Mesothelial cell of epicardium (in vitro differentiated cells): ENCODE results near the gene ACOX1. TPM values are rescaled to one million over a fixed set of nuclear protein-coding genes. Genes with fewer than 3 reads are reported as not detected.

Source experiments
- DNase-seq, 2 experiments: peaks; one replicate each; pipeline ENCODE4 v3.0.0; 2021; ENCODE audit warnings: low spot score in 2 of 2; ENCODE audit not compliant: unreplicated experiment in 2 of 2
- H3K27ac Mint-ChIP-seq: 2 replicates; pipeline ENCODE4 v1.8.0; 2021; ENCODE audit warnings: mixed read lengths
- H3K27me3 Mint-ChIP-seq: 2 replicates; pipeline ENCODE4 v1.8.0; 2021; ENCODE audit warnings: low read depth, mixed read lengths
- H3K36me3 Mint-ChIP-seq: 2 replicates; pipeline ENCODE4 v1.8.0; 2021; ENCODE audit warnings: mixed read lengths
- H3K4me1 Mint-ChIP-seq: 2 replicates; pipeline ENCODE4 v1.8.0; 2021; ENCODE audit warnings: mixed read lengths
- H3K4me3 Mint-ChIP-seq: 2 replicates; pipeline ENCODE4 v1.8.0; 2021; ENCODE audit warnings: mild to moderate bottlenecking, moderate library complexity, mixed read lengths
- H3K9me3 Mint-ChIP-seq: 2 replicates; pipeline ENCODE4 v1.8.0; 2021; ENCODE audit warnings: mixed read lengths
- total RNA-seq: library from RNA; stranded (reverse); gene quantifications from 3 replicates; pipeline ENCODE4 v1.2.1, GENCODE V29; 2021
- TF ChIP-seq, protein P1 (sequence below): fragments of 200-600 bp; sonication (generic); IDR thresholded peaks from one replicate; pipeline ENCODE4 v1.5.0; 2021; ENCODE audit warnings: antibody characterized with exemption; ENCODE audit not compliant: unreplicated experiment

The ACOX1 gene
- total RNA-seq, 1 donor from 2014 or later: 57.5 TPM

DNA sequence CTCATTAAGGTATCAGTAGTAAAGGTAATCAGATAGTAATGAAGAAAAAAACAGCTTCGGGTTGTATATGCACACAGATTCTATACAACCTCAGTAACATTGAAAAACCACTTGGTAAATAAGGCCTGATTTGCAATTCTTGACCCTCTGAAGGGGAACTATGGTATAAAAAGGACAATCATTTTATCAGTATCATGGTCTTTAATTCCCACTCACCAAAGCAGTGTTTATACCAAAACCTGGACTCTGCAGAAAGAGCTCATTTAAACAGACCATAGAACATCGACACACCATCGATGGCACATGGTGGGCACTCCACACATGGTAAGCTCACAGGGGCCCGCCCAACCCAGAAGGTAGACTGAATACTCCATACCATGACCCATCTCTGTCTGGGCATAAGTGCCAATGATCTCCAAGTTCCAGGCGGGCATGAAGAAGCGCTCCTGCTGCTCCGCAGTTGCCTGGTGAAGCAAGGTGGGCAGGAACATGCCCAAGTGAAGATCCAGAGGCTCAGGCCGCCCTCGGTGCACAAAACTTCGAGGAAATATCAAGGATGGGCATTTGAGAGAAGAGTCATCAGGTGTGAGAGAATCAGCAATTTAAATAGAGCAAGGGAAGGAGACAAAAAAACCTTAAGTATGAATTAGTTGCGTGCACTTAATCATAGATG lies 19.0 kb downstream of the ACOX1 start:
- Mint-ChIP-seq H3K36me3 (peaks cover 23% of the 10 kb centered on the region), H3K27ac (peak overlapping the region; percentile 77), H3K4me3 (no peak overlapping the region), H3K4me1 (peaks cover 20% of the 10 kb centered on the region), H3K27me3 (no peaks in the 10 kb centered on the region), H3K9me3 (no peaks in the 10 kb centered on the region)
- TF ChIP-seq, protein P1, sequence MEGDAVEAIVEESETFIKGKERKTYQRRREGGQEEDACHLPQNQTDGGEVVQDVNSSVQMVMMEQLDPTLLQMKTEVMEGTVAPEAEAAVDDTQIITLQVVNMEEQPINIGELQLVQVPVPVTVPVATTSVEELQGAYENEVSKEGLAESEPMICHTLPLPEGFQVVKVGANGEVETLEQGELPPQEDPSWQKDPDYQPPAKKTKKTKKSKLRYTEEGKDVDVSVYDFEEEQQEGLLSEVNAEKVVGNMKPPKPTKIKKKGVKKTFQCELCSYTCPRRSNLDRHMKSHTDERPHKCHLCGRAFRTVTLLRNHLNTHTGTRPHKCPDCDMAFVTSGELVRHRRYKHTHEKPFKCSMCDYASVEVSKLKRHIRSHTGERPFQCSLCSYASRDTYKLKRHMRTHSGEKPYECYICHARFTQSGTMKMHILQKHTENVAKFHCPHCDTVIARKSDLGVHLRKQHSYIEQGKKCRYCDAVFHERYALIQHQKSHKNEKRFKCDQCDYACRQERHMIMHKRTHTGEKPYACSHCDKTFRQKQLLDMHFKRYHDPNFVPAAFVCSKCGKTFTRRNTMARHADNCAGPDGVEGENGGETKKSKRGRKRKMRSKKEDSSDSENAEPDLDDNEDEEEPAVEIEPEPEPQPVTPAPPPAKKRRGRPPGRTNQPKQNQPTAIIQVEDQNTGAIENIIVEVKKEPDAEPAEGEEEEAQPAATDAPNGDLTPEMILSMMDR: no peak
- DNase-seq: no peak

DNA sequence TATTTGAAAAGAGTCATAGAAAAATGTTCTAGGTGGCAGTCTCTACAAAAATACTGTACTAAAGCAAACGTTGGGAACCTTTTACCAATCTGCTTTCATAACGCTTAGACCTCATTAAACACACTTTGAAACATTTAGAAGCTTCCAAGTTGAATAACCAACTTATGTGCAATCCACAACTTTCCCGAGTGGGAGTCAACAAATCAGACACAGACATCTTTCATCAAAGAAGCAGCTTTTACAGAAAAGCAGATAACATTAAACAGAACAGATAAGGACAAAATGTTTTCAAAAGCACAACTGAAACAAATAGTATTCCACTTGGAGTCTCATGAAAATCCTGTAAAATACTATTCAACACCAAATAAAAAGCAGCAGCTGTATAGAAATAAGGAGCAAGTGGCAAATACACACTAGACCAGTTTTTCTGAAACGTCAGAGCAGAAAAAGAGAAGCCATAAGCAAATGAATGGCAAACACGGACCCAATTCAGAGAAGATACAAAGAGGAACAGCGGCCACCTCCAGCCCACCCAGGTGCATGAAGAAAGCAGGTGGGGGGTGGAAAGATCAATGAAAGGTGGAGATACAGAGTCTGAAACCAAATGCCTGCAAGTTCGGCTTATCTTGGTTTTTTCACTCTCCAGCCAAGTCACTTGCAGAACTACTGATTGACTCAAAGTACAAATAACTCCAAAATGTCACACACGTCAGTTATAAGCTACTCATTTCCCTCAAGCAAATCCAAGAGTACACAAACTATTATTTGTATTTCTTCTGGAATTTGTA lies 19.7 kb downstream of the ACOX1 start:
- no peaks in the 10 kb centered on the region for H3K9me3 Mint-ChIP-seq
- TF ChIP-seq, protein P1: no peak
- H3K27me3 Mint-ChIP-seq: no peaks in the 10 kb centered on the region
- H3K27ac Mint-ChIP-seq: peak overlapping the region; percentile 77
- H3K36me3 Mint-ChIP-seq: peaks cover 20% of the 10 kb centered on the region
- no peak for DNase-seq
- H3K4me3 Mint-ChIP-seq: no peak overlapping the region
- H3K4me1 Mint-ChIP-seq: peaks cover 20% of the 10 kb centered on the region

DNA sequence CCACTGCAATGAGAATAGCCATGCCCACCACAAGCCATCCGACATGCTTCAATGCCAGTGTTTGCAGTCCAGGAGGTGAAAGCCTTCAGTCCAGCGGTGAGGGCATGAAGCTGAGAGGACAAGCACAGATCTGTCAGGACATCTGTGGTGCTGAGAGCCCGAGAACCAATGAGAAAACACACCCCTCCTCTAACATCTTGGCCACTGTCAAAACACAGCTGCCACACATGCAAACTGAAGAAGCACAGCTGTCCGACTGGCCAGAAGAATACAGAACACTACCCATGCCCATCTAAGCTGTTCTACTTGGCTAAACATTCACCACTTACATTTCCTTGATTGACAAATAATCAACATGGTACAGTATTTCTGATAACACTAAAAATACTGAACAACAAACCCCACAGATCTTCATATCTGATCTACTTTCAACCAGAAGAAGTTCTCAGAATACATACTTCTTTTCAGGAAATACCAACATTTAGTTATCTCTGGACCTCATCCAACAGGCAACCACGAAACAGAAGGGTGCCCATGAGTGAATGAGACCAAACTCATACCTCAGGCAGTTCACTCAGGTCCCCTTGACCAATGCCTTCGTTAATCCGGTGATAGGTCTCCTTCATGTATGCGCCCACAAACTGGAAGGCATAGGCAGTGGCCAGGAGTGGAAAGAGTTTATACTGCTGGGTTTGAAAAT lies 28.0 kb downstream of the ACOX1 start:
- H3K27ac Mint-ChIP-seq: no peak overlapping the region
- no peak for DNase-seq
- no peaks in the 10 kb centered on the region for H3K27me3 Mint-ChIP-seq
- TF ChIP-seq, protein P1: no peak
- H3K9me3 Mint-ChIP-seq: no peaks in the 10 kb centered on the region
- no peak overlapping the region for H3K4me3 Mint-ChIP-seq
- H3K4me1 Mint-ChIP-seq: no peaks in the 10 kb centered on the region
- H3K36me3 Mint-ChIP-seq: peaks cover 35% of the 10 kb centered on the region

- Mint-ChIP-seq H3K4me3 (no peak overlapping the region), H3K27me3 (no peaks in the 10 kb centered on the region), H3K36me3 (peaks cover 31% of the 10 kb centered on the region), H3K9me3 (no peaks in the 10 kb centered on the region), H3K27ac (no peak overlapping the region), H3K4me1 (no peaks in the 10 kb centered on the region)
- DNase-seq: no peak
- TF ChIP-seq, protein P1: no peak
Measured at GRCh38 chr17:75950421-75950820, 28.5 kb downstream of the ACOX1 start.

DNA sequence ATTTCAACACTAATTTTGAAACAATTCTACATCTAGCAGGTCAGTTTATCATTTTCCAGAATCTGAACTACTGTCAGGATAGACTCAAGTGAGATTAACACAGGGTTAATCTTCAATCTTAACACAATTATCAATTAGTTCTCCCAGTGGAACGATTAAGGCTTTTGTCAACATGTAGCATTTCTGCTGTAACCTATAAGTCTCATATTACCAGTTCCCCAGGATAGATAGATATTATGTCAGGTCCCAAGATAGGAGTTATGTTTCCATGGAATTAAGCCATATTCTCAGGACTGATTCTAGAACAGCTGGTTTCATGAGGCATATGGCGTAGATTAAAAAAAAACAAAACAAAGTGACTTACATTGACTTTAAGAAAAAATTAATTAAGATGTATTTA lies 33.8 kb downstream of the ACOX1 start:
- H3K9me3 Mint-ChIP-seq: no peaks in the 10 kb centered on the region
- H3K36me3 Mint-ChIP-seq: peaks cover 24% of the 10 kb centered on the region
- no peak overlapping the region for H3K4me3 Mint-ChIP-seq
- no peak for DNase-seq
- no peaks in the 10 kb centered on the region for H3K27me3 Mint-ChIP-seq
- TF ChIP-seq, protein P1: no peak
- no peak overlapping the region for H3K27ac Mint-ChIP-seq
- H3K4me1 Mint-ChIP-seq: peaks cover 9% of the 10 kb centered on the region
